K562 (cell line): Measurements from ENCODE around the gene OSGIN1. TPM values are rescaled to one million over a fixed set of nuclear protein-coding genes. Genes with fewer than 3 reads are reported as not detected.

Source experiments
- ARID1B ChIP-seq: fragments of 450-650 bp; IDR thresholded peaks from 2 replicates; pipeline ENCODE4 v1.6.1; 2016; ENCODE audit warnings: antibody characterized with exemption, mild to moderate bottlenecking, inconsistent platforms
- BDP1 ChIP-seq: IDR thresholded peaks from 3 replicates; pipeline ENCODE4 v1.6.1; 2011; ENCODE audit not compliant: insufficient read length, insufficient read depth
- E4F1 ChIP-seq: fragments of 250-450 bp; sonication (Bioruptor Pico); IDR thresholded peaks from 2 replicates; pipeline ENCODE4 v1.5.0; 2021; ENCODE audit warnings: mild to moderate bottlenecking, borderline replicate concordance
- HEY1 ChIP-seq: fragments of 250-450 bp; sonication (Bioruptor Pico); IDR thresholded peaks from 2 replicates; pipeline ENCODE4 v1.5.0; 2020; ENCODE audit warnings: mild to moderate bottlenecking, moderate library complexity, borderline replicate concordance
- TEAD4 ChIP-seq, 2 experiments: sonication (generic) in 1 of 2; formaldehyde crosslinking in 1 of 2; IDR thresholded peaks; 2 replicates each; pipeline versions ENCODE4 v1.6.1 to v1.8.0; 2012 to 2022; ENCODE audit warnings: borderline replicate concordance in 1 of 2, inconsistent platforms in 1 of 2, low read length in 1 of 2, mild to moderate bottlenecking in 1 of 2, missing genetic modification reagents in 1 of 2
- ZMIZ1 ChIP-seq, 2 experiments: fragments of 150-350 bp in 1 of 2; IDR thresholded peaks; 2 replicates each; pipeline ENCODE4 v1.6.1; 2012 to 2016; ENCODE audit warnings: low read depth in 2 of 2, low read length in 2 of 2, mild to moderate bottlenecking in 1 of 2, moderate library complexity in 1 of 2
- ZNF146 ChIP-seq: IDR thresholded peaks from one replicate; pipeline ENCODE4 v1.6.1; 2018; ENCODE audit warnings: missing compliant biosample characterization; ENCODE audit not compliant: unreplicated experiment
- ZNF75A ChIP-seq: fragments of 450-650 bp; formaldehyde crosslinking; IDR thresholded peaks from 2 replicates; pipeline ENCODE4 v1.4.0; 2020; ENCODE audit warnings: mild to moderate bottlenecking
- polyA plus RNA-seq, 8 experiments: library from polyadenylated mRNA; depleted of rRNA in 4 of 8; stranded (reverse) in 5 of 8; unstranded in 3 of 8; fragments of >200 nt; fragmentation: Nextera tagmentation in 2 of 8; fragmentation: Illumina TruSeq in 1 of 8; extraction: Ambion mirVana in 2 of 8; extraction: Trizol in 1 of 8; gene quantifications; 2 replicates each; pipeline versions ENCODE4 v1.2.1 to v1.2.3, GENCODE V29; 2011 to 2014; ENCODE audit warnings: inconsistent platforms in 1 of 8, missing spikeins in 1 of 8
- total RNA-seq, 7 experiments: library from RNA; depleted of rRNA in 6 of 7; stranded (reverse); fragments of >200 nt in 6 of 7; fragmentation: Illumina TruSeq in 2 of 7; extraction: Trizol in 2 of 7; gene quantifications; 2 replicates each; pipeline versions ENCODE4 v1.2.1 to v1.2.3, GENCODE V29; 2011 to 2021; ENCODE audit warnings: low replicate concordance in 1 of 7

Gene OSGIN1
- total and polyA plus RNA-seq, 9 of the 15 experiments (the other 6 are each of a cell fraction or from before 2014, with no cell fraction given): 0.03 to 3.6 (median 1.6) TPM

GRCh38 chr16:83913245-83913633, 39.8 kb upstream of the OSGIN1 start (continued):
- TF ChIP-seq E4F1 (CRISPR knock-in tag) (no peak), ZNF146 (CRISPR knock-in tag) (no peak), HEY1 (CRISPR knock-in tag) (no peak), ZMIZ1 (IDR thresholded peaks at IDR 0.05; ENCODE audit: low read depth in 2 of 2, low read length in 2 of 2) (no peak), BDP1 (no peak), ZNF75A (CRISPR knock-in tag) (no peak), TEAD4 (IDR thresholded peaks at IDR 0.05; ENCODE audit: low read length) (no peak), TEAD4 (CRISPR knock-in tag; IDR thresholded peaks at IDR 0.05; ENCODE audit: borderline replicate concordance) (no peak), ARID1B (no peak)
